Loucy (cell line): ENCODE measurements around the gene ADAM22.

ENCODE experiments used
- CTCF ChIP-seq: fragments of 200-600 bp; sonication (generic); conservative IDR thresholded peaks from 2 replicates; pipeline ENCODE4 v1.5.1; 2014; ENCODE audit warnings: mild to moderate bottlenecking, antibody characterized with exemption, low read length
- EZH2phosphoT487 ChIP-seq: fragments of 200-600 bp; IDR thresholded peaks from 2 replicates; pipeline ENCODE4 v1.6.1; 2018; ENCODE audit warnings: antibody characterized with exemption, mild to moderate bottlenecking, moderate library complexity, borderline replicate concordance

- no peak for TF ChIP-seq CTCF
- TF ChIP-seq EZH2phosphoT487 = no peak
Observed at GRCh38 chr7:88229302-88229995, 295.4 kb downstream of the ADAM22 start.
